Eye (tissue), 1 donor: ENCODE measurements around the gene KCNQ5.
A peak's percentile ranks its signal among the peaks of the same experiment; 100 is the strongest.

Experiments used
- DNase-seq: peaks from one replicate; pipeline ENCODE4 v3.0.0-alpha.2; 2015

The KCNQ5 gene

DNA sequence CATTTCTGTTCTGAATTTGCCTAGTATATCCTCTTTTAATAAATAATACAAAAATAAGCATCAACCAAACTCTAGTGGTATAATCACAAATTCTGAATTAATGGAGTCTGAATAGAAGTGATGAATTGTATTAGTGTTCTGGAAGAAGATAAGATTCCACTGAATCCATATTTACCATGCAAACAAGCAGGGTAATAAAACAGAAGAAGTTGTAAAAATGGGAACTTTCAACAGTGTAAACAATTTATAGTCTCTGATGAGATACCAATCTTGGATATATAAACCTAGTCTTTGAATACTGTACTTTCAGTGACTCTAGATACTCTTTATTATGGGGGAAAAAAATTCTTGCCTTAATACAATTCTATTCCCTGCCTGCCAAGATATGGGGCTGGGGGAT is 405.8 kb downstream of the KCNQ5 start:
- DNase-seq, result no peak

DNA sequence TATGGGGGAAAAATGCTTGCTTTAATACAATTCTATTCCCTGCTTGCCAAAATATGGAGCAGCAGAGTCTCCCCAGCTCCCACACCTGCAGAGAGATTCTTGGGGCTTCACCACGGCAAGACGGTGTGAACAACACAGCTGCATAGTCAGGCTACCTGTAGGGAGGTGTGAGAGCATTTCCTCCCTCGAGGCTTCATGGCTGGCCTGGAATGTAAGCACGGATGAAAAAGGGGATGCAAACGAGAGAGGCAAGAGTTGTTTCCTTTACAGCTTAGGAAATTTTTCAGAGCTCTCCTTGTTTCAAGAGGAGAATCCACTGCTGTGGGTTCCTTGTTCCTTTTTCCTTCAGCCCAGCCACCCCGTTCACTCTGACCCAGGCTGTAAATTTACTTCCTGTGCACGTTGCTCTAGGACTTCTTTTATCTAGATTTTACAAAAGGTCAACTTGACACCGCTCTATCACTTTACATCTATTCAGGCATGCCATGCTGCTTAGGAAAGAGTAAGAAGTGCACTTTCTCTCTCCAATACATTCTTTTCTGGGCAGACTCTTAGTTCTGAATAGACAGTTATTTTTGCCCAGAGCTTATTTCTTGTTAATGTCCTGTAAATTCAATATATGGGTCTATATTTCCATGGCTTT is 406.4 kb downstream of the KCNQ5 start:
- DNase-seq, result no peak

DNA sequence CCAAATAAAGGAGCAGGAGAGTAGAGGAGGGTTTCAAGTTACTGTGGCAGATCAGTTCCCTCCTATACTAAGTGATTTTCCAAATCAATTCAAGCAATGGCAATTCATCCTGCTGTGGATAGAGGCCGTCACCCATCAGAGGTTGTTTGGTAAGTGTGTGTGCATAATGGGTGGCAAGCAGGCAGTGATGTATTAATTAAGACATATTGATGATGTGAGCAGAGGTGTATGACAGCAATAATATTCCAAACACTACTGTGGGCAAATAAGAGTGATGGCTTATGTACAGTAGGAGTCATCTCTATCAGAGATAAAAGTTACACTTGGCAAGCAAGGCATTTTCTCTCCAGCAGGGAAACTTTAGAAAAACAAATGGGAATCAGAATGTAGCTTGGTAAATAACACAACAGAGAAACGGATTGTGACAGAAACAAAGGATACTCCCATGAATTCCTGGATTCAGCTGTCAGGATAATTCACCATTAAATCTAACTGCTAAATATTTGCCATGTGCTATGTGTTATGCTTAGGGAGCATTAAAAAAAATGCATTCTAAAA is 407.1 kb downstream of the KCNQ5 start:
- no peak for DNase-seq

DNA sequence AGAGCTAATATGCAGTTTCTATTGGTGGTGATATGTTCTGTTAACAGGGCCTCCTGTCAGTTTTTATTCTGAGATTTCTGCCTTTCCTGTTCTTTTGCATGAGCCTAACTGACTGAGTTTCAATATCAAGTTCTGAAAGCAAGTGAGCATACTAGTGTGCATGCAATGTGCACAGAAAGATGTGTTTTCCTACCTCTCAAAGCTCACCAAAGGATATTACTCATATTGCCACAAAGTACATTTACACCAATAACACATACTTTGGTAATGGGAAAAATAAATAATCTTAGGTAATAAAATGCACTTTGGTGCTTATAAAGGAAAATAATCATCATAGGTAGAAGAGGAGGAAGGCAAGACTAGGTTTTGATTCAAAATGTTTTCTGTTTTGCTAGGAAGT is 408.4 kb downstream of the KCNQ5 start:
- no peak for DNase-seq

DNA sequence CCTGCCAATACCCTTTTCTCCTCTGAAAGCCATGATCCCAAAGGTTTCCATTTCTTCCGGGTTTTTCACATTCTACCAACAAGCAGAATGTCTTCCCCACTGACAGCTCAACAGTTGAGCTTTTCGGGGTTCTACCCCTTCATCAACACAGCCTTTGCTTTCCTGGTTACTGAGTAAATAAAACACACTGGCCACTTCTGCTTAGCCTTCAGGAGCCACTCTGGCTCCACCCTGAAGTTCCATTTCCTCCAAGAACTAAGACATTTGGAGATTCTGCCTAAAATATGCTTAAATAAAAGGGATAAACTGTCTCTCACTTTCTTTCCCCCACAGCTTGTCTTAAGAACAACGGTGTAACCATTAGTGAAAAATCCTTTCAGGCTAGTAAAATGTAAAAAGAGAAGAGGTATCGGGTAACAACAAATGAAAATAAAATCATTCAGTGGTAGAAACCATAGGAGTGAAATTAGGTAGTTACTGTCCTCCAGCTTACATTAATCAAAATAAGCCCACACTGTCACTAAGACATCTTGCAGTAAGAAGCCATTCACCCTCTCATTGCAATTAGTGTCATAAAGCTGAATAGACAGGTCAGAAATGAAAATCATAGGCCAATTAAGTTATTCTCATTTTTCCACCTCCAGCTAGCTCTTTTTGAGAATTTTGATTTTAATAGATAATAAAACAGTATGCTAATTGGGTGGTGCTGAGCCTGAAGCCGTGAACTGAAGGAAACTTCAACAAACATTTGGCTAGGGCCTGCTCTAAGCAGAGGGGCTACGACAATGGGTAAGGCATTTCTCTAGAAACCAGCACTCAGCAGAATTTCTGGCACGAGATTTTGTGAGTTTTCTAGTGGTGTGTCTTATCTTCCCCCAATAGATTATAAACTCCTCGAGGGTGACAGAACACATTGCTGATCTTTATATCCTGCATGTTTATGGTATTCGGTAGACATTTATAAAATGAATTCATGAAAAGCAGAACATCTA is 409.2 kb downstream of the KCNQ5 start:
- no peak for DNase-seq

DNA sequence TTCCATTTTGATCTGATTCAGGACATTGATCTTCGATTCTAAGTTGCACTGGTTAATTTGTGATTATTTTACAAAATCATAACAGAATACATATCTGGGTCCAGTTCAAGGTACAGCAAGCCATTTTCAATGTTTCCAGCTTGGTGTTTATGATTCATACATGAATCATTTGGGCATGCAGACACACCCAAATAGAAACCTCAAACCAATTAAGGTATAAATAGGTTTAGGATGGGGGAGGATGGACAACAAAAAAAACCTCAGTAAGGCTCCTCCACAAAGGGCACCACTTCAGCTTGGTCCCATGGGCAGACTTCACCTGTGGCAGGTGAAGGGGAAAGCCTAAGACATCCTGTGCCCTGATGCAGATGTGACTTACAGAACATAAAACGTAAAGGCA is 410.7 kb downstream of the KCNQ5 start:
- DNase-seq, result no peak

DNA sequence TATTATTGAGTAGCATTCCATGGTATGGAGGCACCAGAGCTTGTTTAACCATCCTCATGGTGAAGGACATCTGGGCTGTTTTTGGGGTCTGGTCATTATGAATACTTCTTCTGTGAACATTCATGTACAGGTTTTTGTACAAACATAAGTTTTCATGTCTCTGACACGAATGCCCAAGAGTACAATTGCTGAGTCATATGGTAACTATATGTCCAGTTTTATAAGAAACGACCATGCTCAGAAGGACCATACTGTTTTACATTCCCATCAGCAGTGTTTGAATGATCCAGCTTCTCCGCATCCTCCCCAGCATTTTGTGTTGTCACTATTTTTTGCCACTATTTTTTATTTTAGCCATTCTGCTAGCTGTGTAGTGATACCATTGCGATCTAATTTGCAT is 414.8 kb downstream of the KCNQ5 start:
- DNase-seq, result no peak

DNA sequence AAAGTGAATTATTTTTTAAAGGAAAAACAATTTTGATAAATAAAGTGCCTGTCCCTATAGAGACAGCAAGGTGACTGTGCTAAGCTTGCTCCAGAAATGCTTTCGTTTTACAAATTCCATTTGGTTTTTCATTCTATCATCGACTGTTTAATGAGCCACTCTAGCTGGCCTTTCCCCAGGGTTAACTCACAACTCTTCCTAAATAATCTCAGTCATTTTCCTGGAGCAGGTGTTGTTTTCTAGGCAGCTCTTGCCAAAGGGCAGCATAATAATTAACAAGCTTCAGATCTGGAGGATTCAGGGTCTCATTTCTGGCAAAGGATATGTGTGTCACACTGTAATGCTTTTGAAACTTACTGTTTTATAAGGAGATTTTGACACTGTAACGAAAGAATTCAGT is 419.2 kb downstream of the KCNQ5 start:
- no peak for DNase-seq

DNA sequence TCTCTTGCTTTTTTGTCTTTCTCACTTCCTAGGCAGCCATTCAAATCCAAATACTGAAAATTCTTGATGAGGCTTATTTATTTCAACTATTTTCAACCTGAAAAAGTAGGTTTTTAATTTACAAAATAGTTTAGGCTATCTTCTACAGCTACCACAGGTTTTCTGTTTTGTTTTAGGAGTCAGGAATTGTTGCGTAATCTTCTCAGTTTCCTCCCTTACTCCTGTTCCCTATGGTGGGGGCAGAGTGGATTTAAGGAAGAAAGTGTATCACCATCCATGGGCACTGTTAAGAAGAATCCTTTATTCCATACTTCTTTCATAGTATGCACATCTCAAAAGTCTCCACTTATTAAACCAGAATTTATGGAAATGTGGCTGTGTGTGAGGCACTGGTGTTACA is 421.0 kb downstream of the KCNQ5 start:
- DNase-seq, result no peak

DNA sequence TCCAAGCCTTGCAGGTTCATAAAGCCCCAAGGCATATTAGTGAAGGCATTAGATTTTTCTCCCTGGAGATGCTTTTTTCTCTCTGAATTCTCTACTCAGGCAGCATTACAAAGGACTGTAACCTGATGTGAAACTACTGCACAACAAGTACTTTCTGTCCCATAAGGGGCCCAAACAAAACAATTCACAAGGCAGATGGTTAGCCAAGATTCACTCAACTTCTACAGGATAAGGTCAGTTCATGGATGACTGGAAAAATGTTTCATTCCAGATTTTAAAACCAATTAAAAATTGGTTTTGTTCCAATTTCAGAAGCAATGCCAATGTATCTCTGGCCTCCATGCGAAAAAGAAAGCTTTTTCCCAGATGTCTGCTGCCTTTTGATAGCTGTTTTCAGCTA is 421.6 kb downstream of the KCNQ5 start:
- no peak for DNase-seq

DNA sequence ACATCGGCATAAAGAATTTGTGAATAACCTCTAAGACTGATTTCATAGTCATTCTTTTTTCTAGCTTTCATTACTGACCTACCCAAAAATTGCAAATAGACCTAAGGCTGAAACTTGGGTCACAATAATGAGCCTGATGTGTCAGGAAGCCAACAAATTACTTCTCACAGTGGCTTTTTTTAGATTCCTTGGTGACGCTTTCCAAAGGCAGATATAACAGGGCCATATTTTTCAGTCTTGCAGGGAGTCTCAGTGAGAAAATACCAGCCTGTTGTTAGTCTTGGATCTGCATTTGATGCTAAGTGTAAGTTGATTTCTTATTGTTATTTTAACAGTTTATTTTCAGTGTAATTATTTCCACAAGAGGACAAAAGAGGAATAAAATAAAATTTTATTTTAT is 423.7 kb downstream of the KCNQ5 start:
- no peak for DNase-seq

DNA sequence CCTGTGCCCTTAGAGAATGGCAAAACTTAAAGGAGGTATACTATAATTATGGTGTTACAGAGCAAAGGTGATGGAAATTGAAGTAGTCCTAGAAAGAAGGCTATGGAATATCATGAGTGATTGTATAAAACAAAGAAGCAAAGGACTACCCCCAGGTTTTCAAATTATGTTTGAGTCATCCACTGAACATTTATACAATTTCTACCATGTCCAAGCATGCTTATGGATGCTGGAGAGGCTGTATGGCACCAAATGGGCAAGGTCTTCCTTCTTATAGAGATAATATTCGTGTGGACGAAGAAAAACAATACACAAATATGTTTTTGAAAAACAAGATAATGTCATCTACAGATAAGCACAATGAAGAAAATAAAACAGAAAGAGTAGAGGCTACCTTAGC is 425.9 kb downstream of the KCNQ5 start:
- no peak for DNase-seq

DNA sequence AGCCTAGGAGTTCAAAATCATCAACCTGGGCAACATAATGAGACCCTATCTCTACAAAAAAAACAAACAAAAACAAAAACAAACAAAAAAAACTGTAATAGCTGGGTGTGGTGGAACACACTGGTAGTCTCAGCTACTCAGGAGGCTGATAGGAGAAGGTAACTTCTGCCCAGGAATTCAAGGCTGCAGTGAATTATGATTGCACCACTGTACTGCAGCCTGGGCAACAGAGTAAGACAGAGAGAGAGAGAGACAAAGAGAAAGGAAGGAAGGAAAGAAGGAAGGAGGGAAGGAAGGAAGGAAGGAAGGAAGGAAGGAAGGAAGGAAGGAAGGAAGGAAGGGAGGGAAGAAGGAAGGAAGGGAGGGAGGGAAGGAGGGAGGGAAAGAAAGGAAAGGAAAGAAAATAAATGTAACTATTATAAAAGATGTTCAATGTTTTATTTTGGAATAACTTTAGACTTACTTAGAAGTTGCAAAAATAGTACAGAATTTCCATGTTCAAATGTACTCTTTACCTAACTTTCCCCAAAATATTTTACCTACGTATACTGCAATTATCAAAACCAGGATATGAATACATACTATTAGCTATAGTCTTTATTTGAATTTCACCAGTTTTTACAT is 428.2 kb downstream of the KCNQ5 start:
- no peak for DNase-seq

DNA sequence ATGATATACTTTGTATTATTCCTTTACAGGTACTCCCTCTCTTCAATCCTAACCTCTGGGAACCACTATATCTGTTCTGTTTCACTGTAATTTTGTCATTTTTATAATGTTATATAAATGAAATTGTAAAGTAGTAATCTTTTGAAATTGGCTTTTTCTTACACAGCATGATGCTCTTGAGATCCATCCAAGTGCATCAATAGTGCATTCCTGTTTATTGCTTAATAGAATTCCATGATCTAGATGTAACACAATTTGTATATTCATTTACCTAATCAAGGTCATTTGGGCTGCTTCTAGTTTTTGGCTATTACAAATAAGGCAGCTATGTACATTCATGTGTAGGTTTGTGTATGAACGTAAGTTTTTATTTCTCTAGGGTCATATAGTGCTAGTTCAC is 428.8 kb downstream of the KCNQ5 start:
- DNase-seq, result no peak

DNA sequence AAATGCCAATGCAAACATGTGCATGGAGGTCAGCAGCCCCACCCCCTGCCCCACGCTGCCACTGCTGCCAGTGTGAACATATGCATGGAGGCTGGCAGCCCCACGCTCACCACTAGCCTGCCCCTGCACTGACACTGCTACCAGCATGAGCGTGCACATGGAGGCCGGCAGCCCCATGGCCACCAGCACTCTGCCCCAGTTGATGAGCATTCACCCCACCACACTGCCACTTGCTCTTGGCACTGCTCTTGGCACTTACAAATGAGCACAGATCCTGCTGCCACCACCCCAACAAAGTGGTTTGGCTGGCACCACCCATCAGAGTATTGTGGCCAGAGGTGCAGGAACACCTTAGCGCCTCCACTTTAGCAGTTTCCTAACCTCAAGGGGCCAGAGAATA is 429.3 kb downstream of the KCNQ5 start:
- DNase-seq, result no peak

DNA sequence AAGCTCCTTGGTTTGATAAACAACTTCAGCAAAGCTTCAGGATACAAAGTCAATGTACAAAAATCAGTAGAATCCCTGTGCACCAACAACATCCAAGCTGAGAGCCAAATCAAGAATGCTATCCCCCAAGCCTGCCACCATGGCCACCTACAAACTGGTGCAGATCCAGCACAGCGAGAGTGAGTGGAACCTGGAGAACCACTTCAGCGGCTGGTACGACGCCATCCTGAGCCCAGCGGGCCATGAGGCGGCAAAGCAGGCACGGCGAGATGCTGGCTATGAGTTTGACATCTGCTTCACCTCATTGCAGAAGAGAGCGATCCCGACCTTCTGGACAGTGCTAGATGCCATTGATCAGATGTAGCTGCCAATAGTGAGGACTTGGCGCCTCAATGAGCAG is 433.1 kb downstream of the KCNQ5 start:
- no peak for DNase-seq

DNA sequence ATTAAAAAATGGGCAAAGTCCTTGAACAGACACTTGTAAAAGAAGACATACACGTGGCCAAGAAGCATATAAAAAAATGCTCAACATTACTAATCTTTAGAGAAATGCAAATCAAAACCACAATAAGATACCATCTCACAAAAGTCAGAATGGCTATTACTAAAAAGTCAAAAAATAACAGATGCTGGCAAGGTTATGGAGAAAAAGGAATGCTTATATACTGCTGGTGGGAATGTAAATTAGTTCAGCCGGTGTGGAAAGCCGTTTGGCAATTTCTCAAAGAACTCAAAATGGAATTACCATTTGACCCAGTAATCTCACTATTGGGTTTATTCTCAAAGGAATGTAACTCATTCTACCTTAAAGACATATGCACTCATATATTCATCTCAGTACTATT is 436.9 kb downstream of the KCNQ5 start:
- no peak for DNase-seq

DNA sequence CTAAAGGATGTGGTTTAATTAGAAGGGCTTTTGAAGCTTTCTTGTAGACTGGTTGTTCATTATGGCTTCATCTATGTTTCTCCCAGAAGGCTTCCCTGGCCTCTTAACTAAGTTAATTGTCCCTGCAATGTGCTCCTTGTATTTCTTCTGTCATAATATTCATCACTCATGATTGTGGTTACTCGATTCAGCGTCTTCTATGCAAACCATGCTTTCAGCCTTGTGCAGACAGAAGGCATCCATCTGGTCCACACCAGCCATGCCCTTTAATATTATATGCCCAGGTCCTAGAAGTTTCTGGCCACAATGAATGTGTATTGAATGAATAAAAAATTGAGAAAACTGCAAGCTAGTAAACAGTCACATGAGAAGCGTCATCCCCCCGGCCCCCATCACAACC is 440.3 kb downstream of the KCNQ5 start:
- DNase-seq, result no peak

DNA sequence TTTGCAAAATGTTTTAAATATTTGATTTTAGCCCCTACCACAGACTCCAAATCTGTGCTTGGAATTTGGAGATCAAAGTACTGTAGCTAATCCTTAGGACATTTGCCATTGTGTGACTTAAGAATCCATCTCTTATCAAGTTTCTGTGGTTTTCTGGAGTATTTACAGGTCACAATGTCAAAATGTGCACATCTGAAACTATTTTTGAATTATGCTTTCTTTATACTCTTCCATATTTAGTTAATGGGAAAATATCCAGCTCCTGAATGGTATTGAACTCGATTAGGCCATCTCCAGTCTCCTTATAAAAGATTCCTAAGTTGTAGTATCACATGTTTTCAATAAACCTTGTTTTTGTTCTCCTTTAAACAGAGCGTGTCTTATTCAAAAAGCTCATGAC is 441.0 kb downstream of the KCNQ5 start:
- peak; percentile 28 for DNase-seq

DNA sequence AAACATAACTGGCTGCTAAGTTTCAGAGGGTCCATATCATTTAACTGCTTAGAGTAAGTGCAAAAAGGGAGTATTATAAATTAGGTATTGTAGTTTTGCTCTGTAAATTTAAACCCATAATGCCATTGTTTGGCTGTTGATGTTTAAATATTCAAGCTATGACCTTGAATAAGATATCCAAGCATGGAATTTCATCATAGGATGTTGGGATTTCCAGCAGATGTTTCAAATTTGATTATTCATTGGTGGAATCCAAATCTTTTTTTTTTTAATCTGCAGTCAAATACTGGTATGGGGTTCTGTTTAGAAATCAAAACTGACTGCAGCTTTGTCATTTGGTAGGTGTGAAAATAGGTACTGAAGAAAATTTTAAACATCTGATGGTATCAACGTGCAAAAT is 442.4 kb downstream of the KCNQ5 start:
- DNase-seq, result peak; percentile 7

DNA sequence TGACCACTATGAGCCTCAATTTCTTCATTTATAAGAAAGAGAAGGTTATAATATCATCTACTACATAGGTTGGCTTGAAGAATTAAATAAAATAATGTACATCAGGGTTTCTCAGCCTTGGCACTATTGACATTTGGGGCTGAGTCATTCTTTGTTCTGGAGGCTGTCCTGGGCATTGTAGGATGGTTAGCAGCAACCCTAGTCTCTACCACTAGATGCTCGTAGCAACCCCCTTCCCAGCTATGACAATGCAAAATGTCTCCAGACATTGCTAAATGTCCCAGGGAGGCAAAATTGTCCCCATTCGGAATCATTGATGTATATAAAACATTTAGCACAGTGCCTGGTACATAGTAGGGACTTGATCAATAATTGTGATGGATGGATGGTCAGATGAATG is 451.4 kb downstream of the KCNQ5 start:
- DNase-seq, result no peak

DNA sequence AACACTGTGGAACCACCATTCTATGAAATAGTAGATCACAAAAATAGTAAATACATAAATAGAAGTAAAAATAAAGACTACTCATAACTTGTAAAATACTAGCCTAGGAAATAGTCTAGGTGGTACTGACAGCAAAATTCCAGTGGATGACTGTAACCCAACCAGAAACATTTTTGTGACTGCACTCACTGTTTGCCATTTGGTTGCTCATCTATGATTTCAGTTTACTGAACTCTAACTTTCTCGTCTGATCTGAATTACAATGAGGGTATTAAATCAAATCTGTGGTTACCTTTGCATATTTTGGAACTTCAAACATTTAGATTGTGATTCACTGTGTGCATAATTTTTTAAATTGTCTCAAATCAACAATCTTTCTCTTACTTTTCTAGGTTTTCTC is 452.3 kb downstream of the KCNQ5 start:
- no peak for DNase-seq

DNA sequence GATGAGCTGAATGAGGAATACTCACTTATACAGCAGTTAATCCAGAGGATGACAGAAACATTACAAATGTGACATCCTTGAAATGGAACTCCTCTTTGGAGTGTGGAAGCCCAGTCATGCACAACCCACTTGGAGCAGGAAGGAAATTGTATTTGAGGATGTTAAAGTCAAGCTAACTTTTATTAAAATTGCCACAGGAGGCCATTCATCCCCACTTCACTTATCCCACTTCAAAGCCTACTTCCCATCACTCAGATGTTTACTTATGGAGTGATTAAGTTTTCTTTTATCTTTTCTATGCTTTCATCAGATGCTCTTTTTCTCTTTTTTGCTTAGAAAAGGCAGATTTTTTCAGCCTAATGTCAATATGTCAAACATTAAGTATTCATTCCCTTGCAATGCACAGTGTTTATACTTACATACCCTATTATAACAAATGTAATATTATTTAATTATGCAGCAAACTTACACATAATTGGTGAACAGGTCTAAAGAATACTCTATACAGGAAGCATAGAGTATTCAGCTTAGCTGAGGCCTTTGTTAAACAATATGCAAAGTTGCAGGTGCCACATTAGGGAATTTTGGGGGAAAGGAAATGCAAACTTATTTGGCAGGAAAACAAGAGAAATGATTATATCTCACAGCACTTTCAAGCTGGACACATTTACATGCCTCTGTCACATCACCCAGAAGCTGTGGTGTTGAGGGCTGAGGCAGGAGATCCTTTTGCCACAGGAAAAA is 454.5 kb downstream of the KCNQ5 start:
- no peak for DNase-seq
